Measurements from ENCODE around the gene CHST2. TPM values are rescaled to one million over a fixed set of nuclear protein-coding genes. Genes with fewer than 3 reads are reported as not detected.

Gene CHST2
- total and polyA plus RNA-seq, 2 donors (not counting 3 experiments of a cell fraction or from before 2014, with no cell fraction given) = 4.3 to 6.5 TPM

DNA sequence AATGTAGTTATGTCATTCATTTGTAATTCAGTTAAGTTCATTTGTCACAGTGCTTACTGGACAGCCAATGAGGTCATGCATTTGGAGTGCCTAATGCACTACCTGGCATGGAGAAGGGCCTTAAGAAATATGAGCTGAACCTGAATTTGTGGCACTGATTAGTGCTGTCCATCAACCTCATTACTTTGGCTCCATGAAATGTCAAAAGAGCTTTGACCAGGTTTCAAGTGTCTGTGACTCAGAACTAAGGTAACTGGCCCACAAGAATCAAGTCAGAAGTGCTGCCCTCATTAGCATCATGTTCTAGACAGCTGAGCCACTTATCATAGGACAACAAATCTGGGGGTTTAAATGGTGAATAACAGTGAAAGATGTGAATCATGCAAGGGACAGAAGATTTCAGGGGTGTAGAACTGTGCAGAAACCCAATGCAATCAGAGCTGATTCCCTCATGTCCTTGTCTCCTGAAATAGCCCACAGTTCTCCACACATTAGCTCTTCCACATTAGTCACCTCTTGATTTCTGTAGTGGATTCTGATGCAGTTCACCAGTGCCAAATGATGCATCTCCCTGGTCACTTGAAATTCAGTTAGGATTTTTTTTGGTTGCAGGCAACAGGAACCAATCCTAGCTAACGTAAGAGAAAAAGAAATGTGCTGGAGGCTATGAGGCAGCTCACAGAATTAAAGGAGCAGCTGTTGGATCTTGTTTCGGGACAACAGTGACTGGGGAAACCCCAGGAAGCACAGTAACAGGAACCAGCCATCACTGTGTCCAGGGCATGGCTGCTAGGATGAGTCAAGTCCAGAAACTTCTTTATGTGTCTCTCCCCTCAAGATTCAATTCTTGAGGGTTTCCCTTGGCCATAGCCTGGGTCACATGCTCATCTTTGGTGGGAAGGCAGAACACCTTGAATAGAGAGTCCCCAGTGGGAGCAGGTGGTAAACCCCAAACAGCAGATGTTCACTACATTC is 38.7 kb downstream of the CHST2 start:
- intact Hi-C loops (cut with micrococcal nuclease) = no loop called here
- peaks cover 2% of the 10 kb centered on the region for H3K4me1 ChIP-seq (ENCODE audit: control insufficient read depth, extremely low read depth, insufficient read depth, low read length)
- DNase-seq (ENCODE audit: low read depth, low spot score) (no peak), FAIRE-seq (peak; percentile 43)
- no peak overlapping the region for H3K27ac ChIP-seq (ENCODE audit: insufficient read depth, low read depth, low read length)
- no peaks in the 10 kb centered on the region for H3K36me3 ChIP-seq (ENCODE audit: control insufficient read depth in 2 of 2, extremely low read depth in 1 of 2, insufficient read depth in 2 of 2, low read length in 2 of 2)
- H3K4me2 ChIP-seq (ENCODE audit: insufficient read depth, low read length) = no peak overlapping the region
- no peaks in the 10 kb centered on the region for H4K20me1 ChIP-seq (replicated peaks; ENCODE audit: control insufficient read depth, extremely low read depth, insufficient read depth, low read length)
- no peaks in the 10 kb centered on the region for H3K27me3 ChIP-seq (ENCODE audit: control insufficient read depth in 2 of 2, insufficient read depth in 2 of 2, low read length in 2 of 2)
- H3K4me3 ChIP-seq (replicated peaks in 1 of 3; ENCODE audit: insufficient read depth in 1 of 3, low read depth in 1 of 3, low read length in 3 of 3) = no peak overlapping the region
- dilution Hi-C loops (cut with MboI; ENCODE audit: extremely low pct_ligation_motif_present, low sequenced_read_pairs) = no loop called here
- TF ChIP-seq, protein P1, sequence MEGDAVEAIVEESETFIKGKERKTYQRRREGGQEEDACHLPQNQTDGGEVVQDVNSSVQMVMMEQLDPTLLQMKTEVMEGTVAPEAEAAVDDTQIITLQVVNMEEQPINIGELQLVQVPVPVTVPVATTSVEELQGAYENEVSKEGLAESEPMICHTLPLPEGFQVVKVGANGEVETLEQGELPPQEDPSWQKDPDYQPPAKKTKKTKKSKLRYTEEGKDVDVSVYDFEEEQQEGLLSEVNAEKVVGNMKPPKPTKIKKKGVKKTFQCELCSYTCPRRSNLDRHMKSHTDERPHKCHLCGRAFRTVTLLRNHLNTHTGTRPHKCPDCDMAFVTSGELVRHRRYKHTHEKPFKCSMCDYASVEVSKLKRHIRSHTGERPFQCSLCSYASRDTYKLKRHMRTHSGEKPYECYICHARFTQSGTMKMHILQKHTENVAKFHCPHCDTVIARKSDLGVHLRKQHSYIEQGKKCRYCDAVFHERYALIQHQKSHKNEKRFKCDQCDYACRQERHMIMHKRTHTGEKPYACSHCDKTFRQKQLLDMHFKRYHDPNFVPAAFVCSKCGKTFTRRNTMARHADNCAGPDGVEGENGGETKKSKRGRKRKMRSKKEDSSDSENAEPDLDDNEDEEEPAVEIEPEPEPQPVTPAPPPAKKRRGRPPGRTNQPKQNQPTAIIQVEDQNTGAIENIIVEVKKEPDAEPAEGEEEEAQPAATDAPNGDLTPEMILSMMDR (IDR thresholded peaks at IDR 0.05; ENCODE audit: extremely low read depth in 1 of 2, insufficient read depth in 1 of 2, low read depth in 1 of 2, low read length in 2 of 2) = no peak
- TF ChIP-seq POLR2AphosphoS5 (IDR thresholded peaks at IDR 0.05; ENCODE audit: insufficient read depth, low read depth, low read length) (no peak), GATA2 (IDR thresholded peaks at IDR 0.05; ENCODE audit: insufficient read depth, insufficient read length, low read depth, low read length) (no peak), FOS (IDR thresholded peaks at IDR 0.05; ENCODE audit: borderline replicate concordance, insufficient read depth, low read length) (no peak), JUN (IDR thresholded peaks at IDR 0.05; ENCODE audit: borderline replicate concordance, insufficient read depth, insufficient read length, low read depth) (peak; percentile 15)
- TF ChIP-seq, protein P2, sequence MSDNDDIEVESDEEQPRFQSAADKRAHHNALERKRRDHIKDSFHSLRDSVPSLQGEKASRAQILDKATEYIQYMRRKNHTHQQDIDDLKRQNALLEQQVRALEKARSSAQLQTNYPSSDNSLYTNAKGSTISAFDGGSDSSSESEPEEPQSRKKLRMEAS (IDR thresholded peaks at IDR 0.05; ENCODE audit: insufficient read depth, insufficient read length) = no peak
- CTCF ChIA-PET = interaction anchor here (0.9 kb wide), 1 partner anchor 9 kb away, joined by 4 read pairs; no protein-coding TSS in a partner anchor
- H3K9ac ChIP-seq (replicated peaks; ENCODE audit: extremely low read depth, insufficient read depth, low read length) = no peak overlapping the region
- no peaks in the 10 kb centered on the region for H3K9me1 ChIP-seq (replicated peaks; ENCODE audit: control insufficient read depth, extremely low read depth, insufficient read depth, low read length)
- H3K79me2 ChIP-seq (ENCODE audit: control insufficient read depth, insufficient read depth, low read length) = no peaks in the 10 kb centered on the region
- no peaks in the 10 kb centered on the region for H3K9me3 ChIP-seq (replicated peaks; ENCODE audit: control insufficient read depth, insufficient read depth, low read length)
- BruUV-seq (replicated peaks) = no TSS peak
- POLR2A ChIA-PET = no interaction called here
- no peak overlapping the region for H2AFZ ChIP-seq (ENCODE audit: low read depth, low read length)

All from endothelial cell of umbilical vein (primary cell).